LNCaP clone FGC (cell line): ENCODE results near the gene PRDM8.
"Not testable (repeated sequence)": the region's sequence is repeated elsewhere in the genome, so short reads cannot be mapped to it uniquely, and the experiment has no call there.

Experiments
- DNase-seq: peaks from one replicate; pipeline ENCODE4 v3.0.0-alpha.2; 2011; ENCODE audit warnings: low read depth
- H3K4me3 ChIP-seq: 2 replicates; pipeline ENCODE4 v1.5.1; 2011; ENCODE audit warnings: mild to moderate bottlenecking, low read depth, low read length, control low read depth
- CTCF ChIP-seq: IDR thresholded peaks from 2 replicates; pipeline ENCODE4 v1.5.1; 2012; ENCODE audit warnings: mild to moderate bottlenecking; ENCODE audit not compliant: control insufficient read depth, insufficient read depth; ENCODE audit errors: extremely low read depth

Gene PRDM8

GRCh38 chr4:80173401-80173800 lies 23.9 kb upstream of the PRDM8 start:
- no peak for TF ChIP-seq CTCF
- no peak overlapping the region for H3K4me3 ChIP-seq
- DNase-seq = no peak

GRCh38 chr4:80173841-80174240 lies 23.5 kb upstream of the PRDM8 start:
- TF ChIP-seq CTCF = no peak

GRCh38 chr4:80177793-80178192 lies 19.5 kb upstream of the PRDM8 start:
- not testable (repeated sequence) for H3K4me3 ChIP-seq, DNase-seq

More at GRCh38 chr4:80173841-80174240, 23.5 kb upstream of the PRDM8 start:
- H3K4me3 ChIP-seq = no peak overlapping the region
- no peak for DNase-seq

GRCh38 chr4:80178964-80179363 lies 18.3 kb upstream of the PRDM8 start:
- TF ChIP-seq CTCF = no peak
- DNase-seq = no peak
- no peak overlapping the region for H3K4me3 ChIP-seq

- DNase-seq = no peak
- TF ChIP-seq CTCF = no peak
- H3K4me3 ChIP-seq = no peak overlapping the region
Measured at GRCh38 chr4:80179637-80180161, 17.6 kb upstream of the PRDM8 start.

- no peak for TF ChIP-seq CTCF
- H3K4me3 ChIP-seq = no peak overlapping the region
- no peak for DNase-seq
Measured at GRCh38 chr4:80180743-80181142, 16.6 kb upstream of the PRDM8 start.

GRCh38 chr4:80182237-80182866 lies 15.0 kb upstream of the PRDM8 start:
- no peak for DNase-seq
- H3K4me3 ChIP-seq = no peak overlapping the region
- TF ChIP-seq CTCF = no peak
